Loucy (cell line): Measurements from ENCODE around the gene CACTIN.

Source experiments
- EZH2phosphoT487 ChIP-seq: fragments of 200-600 bp; IDR thresholded peaks from 2 replicates; pipeline ENCODE4 v1.6.1; 2018; ENCODE audit warnings: antibody characterized with exemption, mild to moderate bottlenecking, moderate library complexity, borderline replicate concordance
- TF ChIP-seq, protein P1 (sequence below): fragments of 200-600 bp; sonication (generic); conservative IDR thresholded peaks from 2 replicates; pipeline ENCODE4 v1.5.1; 2014; ENCODE audit warnings: mild to moderate bottlenecking, antibody characterized with exemption, low read length

DNA sequence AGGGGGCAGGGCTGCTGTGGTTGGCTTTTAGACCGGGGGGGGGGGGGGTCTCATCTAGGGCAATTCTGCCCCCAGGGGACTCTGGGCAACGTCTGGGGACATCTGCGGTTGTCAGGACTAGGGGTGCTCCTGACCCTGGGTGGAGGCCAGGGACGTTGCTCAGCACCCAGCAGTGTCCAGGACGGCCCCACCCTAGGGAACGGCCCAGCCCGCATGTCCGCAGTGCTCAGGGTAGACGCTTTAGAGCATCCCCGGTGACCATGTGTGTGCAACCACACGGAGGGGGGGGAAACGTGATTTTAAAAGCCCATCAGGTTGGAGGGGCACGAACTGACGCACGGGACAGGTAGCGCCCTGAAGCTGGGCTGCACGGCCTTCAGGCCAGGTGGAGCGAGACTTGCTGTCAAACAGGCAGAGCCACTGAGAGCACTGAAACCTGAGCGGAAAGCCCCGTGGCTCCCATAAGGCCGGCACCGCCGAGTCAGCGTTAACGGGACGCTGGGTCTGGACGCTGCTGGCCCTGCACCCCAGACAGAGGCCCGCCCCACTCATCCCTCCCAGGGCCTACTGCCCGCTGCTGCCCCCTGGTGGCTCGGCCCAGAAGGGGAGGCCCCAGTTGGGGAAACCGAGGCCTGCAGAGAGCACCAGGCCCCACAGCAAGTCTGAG, 8.3 kb downstream of the CACTIN start:
- TF ChIP-seq, protein P1, sequence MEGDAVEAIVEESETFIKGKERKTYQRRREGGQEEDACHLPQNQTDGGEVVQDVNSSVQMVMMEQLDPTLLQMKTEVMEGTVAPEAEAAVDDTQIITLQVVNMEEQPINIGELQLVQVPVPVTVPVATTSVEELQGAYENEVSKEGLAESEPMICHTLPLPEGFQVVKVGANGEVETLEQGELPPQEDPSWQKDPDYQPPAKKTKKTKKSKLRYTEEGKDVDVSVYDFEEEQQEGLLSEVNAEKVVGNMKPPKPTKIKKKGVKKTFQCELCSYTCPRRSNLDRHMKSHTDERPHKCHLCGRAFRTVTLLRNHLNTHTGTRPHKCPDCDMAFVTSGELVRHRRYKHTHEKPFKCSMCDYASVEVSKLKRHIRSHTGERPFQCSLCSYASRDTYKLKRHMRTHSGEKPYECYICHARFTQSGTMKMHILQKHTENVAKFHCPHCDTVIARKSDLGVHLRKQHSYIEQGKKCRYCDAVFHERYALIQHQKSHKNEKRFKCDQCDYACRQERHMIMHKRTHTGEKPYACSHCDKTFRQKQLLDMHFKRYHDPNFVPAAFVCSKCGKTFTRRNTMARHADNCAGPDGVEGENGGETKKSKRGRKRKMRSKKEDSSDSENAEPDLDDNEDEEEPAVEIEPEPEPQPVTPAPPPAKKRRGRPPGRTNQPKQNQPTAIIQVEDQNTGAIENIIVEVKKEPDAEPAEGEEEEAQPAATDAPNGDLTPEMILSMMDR = peak; percentile 85
- no peak for TF ChIP-seq EZH2phosphoT487
